Measurements from ENCODE around the gene INPP5F. TPM values are rescaled to one million over a fixed set of nuclear protein-coding genes. Genes with fewer than 3 reads are reported as not detected.

INPP5F gene
- total and polyA plus RNA-seq, 2 of the 13 experiments (the other 11 are each of a cell fraction or from before 2014, with no cell fraction given), result 12.5 to 15.7 TPM

DNA sequence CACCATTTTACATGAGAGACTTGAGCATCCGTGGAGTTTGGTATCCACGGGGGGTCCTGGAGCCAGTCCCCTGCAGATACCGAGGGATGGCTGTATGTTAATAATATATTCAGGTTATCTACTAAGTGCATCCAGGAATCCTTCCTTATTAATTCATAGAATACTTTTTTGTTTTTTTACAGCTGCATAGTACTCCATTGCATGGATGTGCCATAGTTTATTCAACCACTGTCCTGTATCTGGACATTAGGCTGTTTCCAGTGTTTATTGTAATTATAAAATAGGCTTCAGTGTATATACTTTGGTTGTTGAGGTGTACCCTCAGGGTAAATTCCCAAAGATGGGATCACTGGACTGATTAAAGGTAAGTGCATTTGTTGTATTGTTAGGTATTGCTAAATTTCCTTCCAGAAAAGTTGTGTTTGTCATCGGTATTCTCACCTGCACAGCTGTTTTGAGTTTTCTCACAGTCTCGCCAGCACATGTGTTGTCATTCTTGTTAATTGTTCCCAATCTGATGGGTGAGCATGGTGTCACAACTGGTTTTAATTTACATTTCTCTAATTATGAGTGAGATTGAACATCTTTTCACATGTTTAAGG is 55.1 kb downstream of the INPP5F start:
- no peak for DNase-seq (ENCODE audit: low spot score)
- CTCF ChIA-PET (ENCODE audit: low intra/inter-chr PET ratio, low total read pairs), result no interaction called here
- FAIRE-seq, result no peak
- no peak overlapping the region for H3K4me3 ChIP-seq (replicated peaks in 1 of 3; ENCODE audit: insufficient read depth in 1 of 3, low read depth in 2 of 3, low read length in 3 of 3)
- POLR2A ChIA-PET, result no interaction called here
- peaks cover 0 to 4% of the 10 kb centered on the region in 2 experiments; a peak in 1 of 5 replicates for H3K36me3 ChIP-seq (replicated peaks in 1 of 2; ENCODE audit: control insufficient read depth in 1 of 2, insufficient read depth in 2 of 2, low read length in 2 of 2)
- peaks cover 25% of the 10 kb centered on the region for H3K4me1 ChIP-seq (ENCODE audit: insufficient read depth, low read length)
- H3K4me2 ChIP-seq (ENCODE audit: low read depth, low read length), result no peak overlapping the region
- H3K9ac ChIP-seq (ENCODE audit: insufficient read depth, low read depth, low read length), result no peak overlapping the region
- in situ Hi-C loops (cut with HindIII; ENCODE audit: extremely low pct_ligation_motif_present, low pct_unique_long_range_greater_than_20kb), result no loop called here
- no peaks in the 10 kb centered on the region for H3K27me3 ChIP-seq (ENCODE audit: control insufficient read depth in 1 of 2, insufficient read depth in 2 of 2, low read length in 2 of 2)
- no TSS peak for BruUV-seq (replicated peaks)
- H3K9me3 ChIP-seq (ENCODE audit: low read length), result no peaks in the 10 kb centered on the region
- WGBS (ENCODE audit: low lambda C conversion rate), result 94% methylated on average over 5 of the region's 5 CpGs
- no peak overlapping the region for H3K27ac ChIP-seq (ENCODE audit: extremely low read length, insufficient read depth, low read length)
- no peak for ATAC-seq
- intact Hi-C loops (cut with micrococcal nuclease; ENCODE audit: unreplicated experiment), result no loop called here
- H2AFZ ChIP-seq (ENCODE audit: low read length), result no peak overlapping the region
- no peaks in the 10 kb centered on the region for H4K20me1 ChIP-seq (ENCODE audit: insufficient read depth, low read length)
- peaks cover 6% of the 10 kb centered on the region for H3K79me2 ChIP-seq (ENCODE audit: insufficient read depth, low read length)
- TF ChIP-seq, protein P1, sequence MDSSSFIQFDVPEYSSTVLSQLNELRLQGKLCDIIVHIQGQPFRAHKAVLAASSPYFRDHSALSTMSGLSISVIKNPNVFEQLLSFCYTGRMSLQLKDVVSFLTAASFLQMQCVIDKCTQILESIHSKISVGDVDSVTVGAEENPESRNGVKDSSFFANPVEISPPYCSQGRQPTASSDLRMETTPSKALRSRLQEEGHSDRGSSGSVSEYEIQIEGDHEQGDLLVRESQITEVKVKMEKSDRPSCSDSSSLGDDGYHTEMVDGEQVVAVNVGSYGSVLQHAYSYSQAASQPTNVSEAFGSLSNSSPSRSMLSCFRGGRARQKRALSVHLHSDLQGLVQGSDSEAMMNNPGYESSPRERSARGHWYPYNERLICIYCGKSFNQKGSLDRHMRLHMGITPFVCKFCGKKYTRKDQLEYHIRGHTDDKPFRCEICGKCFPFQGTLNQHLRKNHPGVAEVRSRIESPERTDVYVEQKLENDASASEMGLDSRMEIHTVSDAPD (CRISPR knock-in tag; IDR thresholded peaks at IDR 0.05), result no peak
- TF ChIP-seq, protein P2, sequence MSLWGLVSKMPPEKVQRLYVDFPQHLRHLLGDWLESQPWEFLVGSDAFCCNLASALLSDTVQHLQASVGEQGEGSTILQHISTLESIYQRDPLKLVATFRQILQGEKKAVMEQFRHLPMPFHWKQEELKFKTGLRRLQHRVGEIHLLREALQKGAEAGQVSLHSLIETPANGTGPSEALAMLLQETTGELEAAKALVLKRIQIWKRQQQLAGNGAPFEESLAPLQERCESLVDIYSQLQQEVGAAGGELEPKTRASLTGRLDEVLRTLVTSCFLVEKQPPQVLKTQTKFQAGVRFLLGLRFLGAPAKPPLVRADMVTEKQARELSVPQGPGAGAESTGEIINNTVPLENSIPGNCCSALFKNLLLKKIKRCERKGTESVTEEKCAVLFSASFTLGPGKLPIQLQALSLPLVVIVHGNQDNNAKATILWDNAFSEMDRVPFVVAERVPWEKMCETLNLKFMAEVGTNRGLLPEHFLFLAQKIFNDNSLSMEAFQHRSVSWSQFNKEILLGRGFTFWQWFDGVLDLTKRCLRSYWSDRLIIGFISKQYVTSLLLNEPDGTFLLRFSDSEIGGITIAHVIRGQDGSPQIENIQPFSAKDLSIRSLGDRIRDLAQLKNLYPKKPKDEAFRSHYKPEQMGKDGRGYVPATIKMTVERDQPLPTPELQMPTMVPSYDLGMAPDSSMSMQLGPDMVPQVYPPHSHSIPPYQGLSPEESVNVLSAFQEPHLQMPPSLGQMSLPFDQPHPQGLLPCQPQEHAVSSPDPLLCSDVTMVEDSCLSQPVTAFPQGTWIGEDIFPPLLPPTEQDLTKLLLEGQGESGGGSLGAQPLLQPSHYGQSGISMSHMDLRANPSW (CRISPR knock-in tag; IDR thresholded peaks at IDR 0.05; ENCODE audit: borderline replicate concordance), result no peak
- TF ChIP-seq YEATS4 (CRISPR knock-in tag; IDR thresholded peaks at IDR 0.05; ENCODE audit: borderline replicate concordance) (no peak), ZNF17 (CRISPR knock-in tag; IDR thresholded peaks at IDR 0.05) (no peak), ZNF615 (CRISPR knock-in tag; IDR thresholded peaks at IDR 0.05; ENCODE audit: borderline replicate concordance) (no peak), CAMTA2 (CRISPR knock-in tag; IDR thresholded peaks at IDR 0.05; ENCODE audit: borderline replicate concordance) (no peak), DR1 (CRISPR knock-in tag; IDR thresholded peaks at IDR 0.05) (no peak), ADNP (CRISPR knock-in tag; IDR thresholded peaks at IDR 0.05) (no peak)
- TF ChIP-seq, protein P3, sequence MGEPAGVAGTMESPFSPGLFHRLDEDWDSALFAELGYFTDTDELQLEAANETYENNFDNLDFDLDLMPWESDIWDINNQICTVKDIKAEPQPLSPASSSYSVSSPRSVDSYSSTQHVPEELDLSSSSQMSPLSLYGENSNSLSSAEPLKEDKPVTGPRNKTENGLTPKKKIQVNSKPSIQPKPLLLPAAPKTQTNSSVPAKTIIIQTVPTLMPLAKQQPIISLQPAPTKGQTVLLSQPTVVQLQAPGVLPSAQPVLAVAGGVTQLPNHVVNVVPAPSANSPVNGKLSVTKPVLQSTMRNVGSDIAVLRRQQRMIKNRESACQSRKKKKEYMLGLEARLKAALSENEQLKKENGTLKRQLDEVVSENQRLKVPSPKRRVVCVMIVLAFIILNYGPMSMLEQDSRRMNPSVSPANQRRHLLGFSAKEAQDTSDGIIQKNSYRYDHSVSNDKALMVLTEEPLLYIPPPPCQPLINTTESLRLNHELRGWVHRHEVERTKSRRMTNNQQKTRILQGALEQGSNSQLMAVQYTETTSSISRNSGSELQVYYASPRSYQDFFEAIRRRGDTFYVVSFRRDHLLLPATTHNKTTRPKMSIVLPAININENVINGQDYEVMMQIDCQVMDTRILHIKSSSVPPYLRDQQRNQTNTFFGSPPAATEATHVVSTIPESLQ (CRISPR knock-in tag; conservative IDR thresholded peaks at IDR 0.05), result no peak
- TF ChIP-seq, protein P4, sequence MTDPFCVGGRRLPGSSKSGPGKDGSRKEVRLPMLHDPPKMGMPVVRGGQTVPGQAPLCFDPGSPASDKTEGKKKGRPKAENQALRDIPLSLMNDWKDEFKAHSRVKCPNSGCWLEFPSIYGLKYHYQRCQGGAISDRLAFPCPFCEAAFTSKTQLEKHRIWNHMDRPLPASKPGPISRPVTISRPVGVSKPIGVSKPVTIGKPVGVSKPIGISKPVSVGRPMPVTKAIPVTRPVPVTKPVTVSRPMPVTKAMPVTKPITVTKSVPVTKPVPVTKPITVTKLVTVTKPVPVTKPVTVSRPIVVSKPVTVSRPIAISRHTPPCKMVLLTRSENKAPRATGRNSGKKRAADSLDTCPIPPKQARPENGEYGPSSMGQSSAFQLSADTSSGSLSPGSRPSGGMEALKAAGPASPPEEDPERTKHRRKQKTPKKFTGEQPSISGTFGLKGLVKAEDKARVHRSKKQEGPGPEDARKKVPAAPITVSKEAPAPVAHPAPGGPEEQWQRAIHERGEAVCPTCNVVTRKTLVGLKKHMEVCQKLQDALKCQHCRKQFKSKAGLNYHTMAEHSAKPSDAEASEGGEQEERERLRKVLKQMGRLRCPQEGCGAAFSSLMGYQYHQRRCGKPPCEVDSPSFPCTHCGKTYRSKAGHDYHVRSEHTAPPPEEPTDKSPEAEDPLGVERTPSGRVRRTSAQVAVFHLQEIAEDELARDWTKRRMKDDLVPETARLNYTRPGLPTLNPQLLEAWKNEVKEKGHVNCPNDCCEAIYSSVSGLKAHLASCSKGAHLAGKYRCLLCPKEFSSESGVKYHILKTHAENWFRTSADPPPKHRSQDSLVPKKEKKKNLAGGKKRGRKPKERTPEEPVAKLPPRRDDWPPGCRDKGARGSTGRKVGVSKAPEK (CRISPR knock-in tag; IDR thresholded peaks at IDR 0.05; ENCODE audit: borderline replicate concordance), result no peak
